ENCODE results near the gene EFCAB6. TPM values are rescaled to one million over a fixed set of nuclear protein-coding genes. Genes with fewer than 3 reads are reported as not detected.

Gene EFCAB6
- total and polyA plus RNA-seq, 9 of the 15 experiments (the other 6 are each of a cell fraction or from before 2014, with no cell fraction given) = 0.06 TPM; not detected in 8

- Histone ChIP-seq H2AFZ (ENCODE audit: low read depth, low read length) (no peak overlapping the region), H3K79me2 (ENCODE audit: control insufficient read depth, insufficient read depth, low read length) (no peaks in the 10 kb centered on the region), H3K4me2 (ENCODE audit: insufficient read depth, low read length) (no peak overlapping the region), H4K20me1 (replicated peaks; ENCODE audit: control insufficient read depth, insufficient read depth, low read length) (no peaks in the 10 kb centered on the region), H3K27ac (ENCODE audit: extremely low read depth, low read depth, low read length) (no peak overlapping the region), H3K4me3 (no peak overlapping the region), H3K9ac (ENCODE audit: insufficient read depth in 1 of 2, low read depth in 2 of 2, low read length in 2 of 2) (no peak overlapping the region), H3K9me1 (ENCODE audit: control insufficient read depth, insufficient read depth, low read length) (no peaks in the 10 kb centered on the region), H3K27me3 (ENCODE audit: control insufficient read depth in 2 of 2, insufficient read depth in 2 of 2, low read length in 2 of 2) (peaks cover 0 to 7% of the 10 kb centered on the region in 2 experiments; a peak in 1 of 5 replicates), H3K36me3 (ENCODE audit: control insufficient read depth, insufficient read depth, low read length) (no peaks in the 10 kb centered on the region), H3K9me3 (replicated peaks; ENCODE audit: control insufficient read depth, insufficient read depth, low read depth, low read length) (no peaks in the 10 kb centered on the region), H3K4me1 (replicated peaks in 1 of 2; ENCODE audit: control insufficient read depth in 2 of 2, insufficient read depth in 2 of 2, low read length in 2 of 2) (no peaks in the 10 kb centered on the region)
- 0% methylated on average over 3 of the region's 5 CpGs for WGBS (ENCODE audit: insufficient coverage, low coverage, missing lambda C conversion rate)
- in situ Hi-C loops (cut with MboI) (no loop called here), intact Hi-C loops (cut with micrococcal nuclease) (no loop called here)
- FAIRE-seq (no peak), ATAC-seq (no peak), DNase-seq (ENCODE audit: extremely low read depth in 1 of 4, low spot score in 3 of 4) (no peak)
- BruUV-seq (replicated peaks) = no TSS peak
- POLR2A ChIA-PET = no interaction called here
- CTCF ChIA-PET (ENCODE audit: low intra/inter-chr PET ratio) = no interaction called here
- TF ChIP-seq ZNF57 (CRISPR knock-in tag; IDR thresholded peaks at IDR 0.05) = no peak
- TF ChIP-seq HMG20A (CRISPR knock-in tag; conservative IDR thresholded peaks at IDR 0.05) = no peak
- TF ChIP-seq ARID3A (IDR thresholded peaks at IDR 0.05; ENCODE audit: borderline replicate concordance, low read depth, low read length) = no peak
- TF ChIP-seq TCF7L2 (IDR thresholded peaks at IDR 0.05; ENCODE audit: low read depth, low read length) = no peak
- no peak for TF ChIP-seq PRPF4 (IDR thresholded peaks at IDR 0.05; ENCODE audit: insufficient read depth, low read depth, low read length, poor library complexity, severe bottlenecking)
- TF ChIP-seq SNRNP70 (optimal IDR thresholded peaks at IDR 0.05; ENCODE audit: low read depth, low read length) = no peak
- no peak for TF ChIP-seq ESRRA (IDR thresholded peaks at IDR 0.05; ENCODE audit: borderline replicate concordance, low read depth)
- TF ChIP-seq HINFP (tag; conservative IDR thresholded peaks at IDR 0.05; ENCODE audit: low read depth) = no peak
- TF ChIP-seq ZBTB5 (IDR thresholded peaks at IDR 0.05) = no peak
- TF ChIP-seq NR2C2 (CRISPR knock-in tag; IDR thresholded peaks at IDR 0.05) = no peak
- no peak for TF ChIP-seq NR2C2 (tag; IDR thresholded peaks at IDR 0.05)
- TF ChIP-seq TCF15 (CRISPR knock-in tag; IDR thresholded peaks at IDR 0.05) = no peak
- TF ChIP-seq NR3C1 (CRISPR knock-in tag; IDR thresholded peaks at IDR 0.05) = no peak
- no peak for TF ChIP-seq GMEB1 (CRISPR knock-in tag; IDR thresholded peaks at IDR 0.05)
- TF ChIP-seq PTRF (tag; IDR thresholded peaks at IDR 0.05) = no peak
- TF ChIP-seq SMAD2 (IDR thresholded peaks at IDR 0.05; ENCODE audit: low read depth, low read length) = no peak
Observed at GRCh38 chr22:43493297-43493696, 318.8 kb downstream of the EFCAB6 start.

Measured in K562 (cell line).